HG03095 (cell line): ENCODE data around the gene KRTAP1-4.
"Not testable (repeated sequence)": the region's sequence is repeated elsewhere in the genome, so short reads cannot be mapped to it uniquely, and the experiment has no call there.

Experiments
- ATAC-seq: cut with Tn5 transposase; IDR thresholded peaks from one replicate; pipeline ENCODE4 v1.9.1; 2021; ENCODE audit warnings: moderate library complexity; ENCODE audit not compliant: unreplicated experiment

KRTAP1-4 gene

DNA sequence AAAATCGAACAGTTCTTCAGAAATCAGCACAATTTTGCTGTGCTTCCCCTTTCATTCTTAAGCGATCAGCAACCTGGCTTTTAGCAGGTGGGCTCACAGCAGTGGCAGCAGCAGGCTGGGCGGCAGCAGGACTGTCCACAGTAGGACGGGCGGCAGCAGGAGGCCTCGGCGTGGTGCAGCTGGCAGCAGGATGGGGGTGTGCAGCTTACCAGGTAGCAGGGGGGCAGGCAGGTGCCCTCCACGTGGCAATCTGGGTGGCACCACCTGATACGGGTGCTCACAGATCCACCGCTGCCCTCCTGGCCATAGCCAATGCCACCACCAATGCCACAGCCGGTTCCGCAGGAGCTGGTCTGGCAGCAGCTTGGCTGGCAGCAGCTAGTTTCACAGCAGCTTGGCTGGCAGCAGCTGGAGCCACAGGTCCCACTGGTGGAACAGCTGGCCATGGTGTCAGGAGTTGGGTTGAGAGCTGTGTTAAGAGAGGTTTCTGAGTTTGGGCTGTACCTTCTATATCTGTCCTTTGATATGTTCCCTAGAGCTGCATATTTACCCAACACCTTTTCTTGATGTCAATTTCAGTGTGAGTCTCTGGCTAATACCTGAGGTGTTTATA lies at the start of gene KRTAP1-4:
KRTAP1-4 (minus strand) TSS at position 563 of the 613 bp plus-strand sequence; CDS start at position 446, 117 bp downstream.
- ATAC-seq, result no peak

GRCh38 chr17:41076788-41077187 lies 46.8 kb upstream of the KRTAP1-4 start:
- ATAC-seq, result no peak

- ATAC-seq, result no peak
Observed at GRCh38 chr17:41073676-41074075, 43.7 kb upstream of the KRTAP1-4 start.

GRCh38 chr17:41071606-41072360 lies 41.8 kb upstream of the KRTAP1-4 start:
- no peak for ATAC-seq

DNA sequence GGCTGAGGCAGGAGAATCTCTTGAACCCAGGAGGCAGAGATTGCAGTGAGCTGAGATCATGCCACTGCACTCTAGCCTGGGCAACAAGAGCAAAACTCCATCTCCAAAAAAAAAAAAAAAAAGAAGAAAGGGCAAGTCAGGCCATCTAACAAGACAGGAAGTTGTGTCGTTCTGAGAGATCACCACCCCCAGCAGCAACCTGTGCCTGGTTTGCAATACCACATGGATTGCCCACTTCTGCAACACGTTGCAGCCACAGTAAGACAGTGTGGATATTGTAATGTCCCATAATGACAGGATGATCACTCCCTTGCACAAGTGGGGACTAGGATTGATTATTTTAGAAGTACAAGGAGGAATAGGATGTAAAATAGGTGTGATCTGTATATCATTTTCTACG lies 39.0 kb upstream of the KRTAP1-4 start:
- ATAC-seq, result no peak

- ATAC-seq, result no peak
Observed at GRCh38 chr17:41067281-41067680, 37.3 kb upstream of the KRTAP1-4 start.

GRCh38 chr17:41065829-41066624 lies 36.0 kb upstream of the KRTAP1-4 start, which contains the start of gene KRTAP2-4:
KRTAP2-4 (minus strand) TSS chr17:41065879; CDS start chr17:41065845, 34 bp downstream.
- no peak for ATAC-seq

DNA sequence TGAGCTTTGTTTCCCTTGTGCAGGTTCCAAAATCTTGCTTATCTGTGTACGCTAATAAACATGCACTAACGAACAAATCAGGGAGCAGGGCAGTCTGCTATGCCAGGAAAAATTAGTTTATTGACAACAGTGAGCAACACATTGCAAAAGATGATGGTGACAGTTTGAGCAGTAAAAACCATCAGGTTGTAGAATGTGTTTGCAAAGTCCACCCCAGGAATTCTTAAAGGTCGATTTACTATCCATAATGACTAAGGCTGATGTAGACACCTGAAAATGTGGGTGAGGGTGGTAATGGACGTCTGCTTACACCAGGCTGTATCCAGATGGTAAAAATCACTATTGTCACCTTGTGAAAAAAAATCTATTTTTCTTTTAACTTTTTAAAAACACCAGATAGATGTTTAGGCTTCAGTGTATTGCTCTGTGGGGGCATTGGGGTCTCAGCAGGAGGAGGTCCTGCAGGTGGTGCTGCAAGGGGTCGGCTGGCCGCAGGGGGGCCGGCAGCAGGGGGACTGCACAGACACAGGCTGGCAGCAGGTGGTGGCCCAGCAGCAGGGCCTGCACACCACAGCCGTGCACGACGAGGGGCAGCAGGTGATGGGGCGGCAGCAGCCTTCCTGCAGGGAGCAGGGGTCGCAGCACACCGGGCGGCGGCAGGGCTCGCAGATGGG lies 35.2 kb upstream of the KRTAP1-4 start:
- not testable (repeated sequence) for ATAC-seq

GRCh38 chr17:41064301-41064700 lies 34.3 kb upstream of the KRTAP1-4 start:
- ATAC-seq, result no peak

DNA sequence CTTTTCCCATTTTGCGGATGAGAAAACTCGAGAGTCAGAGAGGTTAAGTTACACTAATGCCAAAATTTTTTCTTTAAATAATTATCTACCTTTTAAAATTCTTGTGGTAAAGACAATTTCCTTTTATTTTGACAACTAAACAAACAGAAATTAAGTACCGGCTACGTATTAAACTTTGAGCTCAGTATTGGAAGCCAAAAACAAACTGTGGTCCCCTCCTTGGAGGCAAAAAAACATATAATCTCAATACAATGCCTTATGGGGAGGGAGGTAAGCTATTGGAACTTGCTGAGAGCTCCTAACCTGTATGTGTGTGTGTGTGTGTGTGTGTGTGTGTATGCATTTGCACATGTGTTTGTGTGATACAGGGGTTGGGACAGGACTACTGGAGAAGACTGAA lies 33.5 kb upstream of the KRTAP1-4 start:
- ATAC-seq, result no peak

GRCh38 chr17:41061964-41062363 lies 32.0 kb upstream of the KRTAP1-4 start:
- ATAC-seq, result no peak

GRCh38 chr17:41060052-41060604 lies 30.1 kb upstream of the KRTAP1-4 start, which contains the start of gene KRTAP2-3:
KRTAP2-3 (minus strand) TSS chr17:41060114; CDS start chr17:41060050, 64 bp downstream.
- no peak for ATAC-seq

DNA sequence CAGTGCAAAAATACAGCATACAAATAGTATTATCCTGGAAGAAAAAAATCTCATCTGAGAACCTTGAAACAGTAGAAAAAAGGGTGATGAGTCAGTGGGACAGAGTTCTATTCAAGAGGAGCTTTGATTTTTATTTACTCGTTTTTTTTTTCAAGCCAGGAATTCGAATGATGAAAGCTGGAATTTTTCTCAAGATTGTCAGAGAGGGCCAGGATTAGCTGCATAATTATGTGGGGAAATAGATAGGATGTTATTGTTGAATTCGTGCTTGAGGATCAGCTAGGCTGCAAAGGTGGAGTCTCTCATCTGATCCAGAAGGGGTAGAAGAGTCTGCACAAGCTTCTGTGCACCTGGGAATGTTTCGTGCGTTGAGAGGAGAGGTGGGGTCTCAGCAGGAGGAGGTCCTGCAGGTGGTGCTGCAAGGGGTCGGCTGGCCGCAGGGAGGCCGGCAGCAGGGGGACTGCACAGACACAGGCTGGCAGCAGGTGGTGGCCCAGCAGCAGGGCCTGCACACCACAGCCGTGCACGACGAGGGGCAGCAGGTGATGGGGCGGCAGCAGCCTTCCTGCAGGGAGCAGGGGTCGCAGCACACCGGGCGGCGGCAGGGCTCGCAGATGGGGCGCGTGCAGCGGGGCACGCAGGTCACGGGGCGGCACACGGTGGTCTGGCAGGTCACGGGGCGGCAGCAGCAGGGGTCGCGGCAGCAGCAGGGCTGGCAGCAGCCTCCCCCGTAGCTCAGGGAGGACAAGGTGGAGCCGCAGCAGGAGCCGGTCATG lies 29.5 kb upstream of the KRTAP1-4 start:
- ATAC-seq, result not testable (repeated sequence)

GRCh38 chr17:41058741-41059140 lies 28.7 kb upstream of the KRTAP1-4 start:
- no peak for ATAC-seq

DNA sequence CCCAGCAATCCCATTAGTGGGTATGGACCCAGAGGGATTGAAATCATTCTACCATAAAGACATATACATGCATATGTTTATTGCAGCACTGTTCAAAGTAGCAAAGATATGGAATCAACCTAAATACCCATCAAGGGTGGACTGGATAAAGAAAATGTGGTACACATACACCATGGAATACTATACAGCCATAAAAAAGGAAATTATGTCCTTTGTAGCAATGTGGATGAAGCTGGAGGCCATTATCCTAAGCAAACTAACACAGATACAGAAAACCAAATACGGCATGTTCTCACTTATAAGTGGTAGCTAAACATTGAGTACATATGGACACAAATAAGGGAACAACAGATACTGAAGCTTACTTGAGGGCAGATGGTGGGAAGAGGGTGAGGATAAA lies 27.6 kb upstream of the KRTAP1-4 start:
- ATAC-seq, result no peak

GRCh38 chr17:41055130-41055529 lies 25.1 kb upstream of the KRTAP1-4 start, which contains the start of gene KRTAP2-2:
KRTAP2-2 (minus strand) TSS chr17:41055230; CDS start chr17:41055211, 19 bp downstream.
- ATAC-seq, result not testable (repeated sequence)

- not testable (repeated sequence) for ATAC-seq
Observed at GRCh38 chr17:41054556-41054955, 24.6 kb upstream of the KRTAP1-4 start.

- ATAC-seq, result no peak
Observed at GRCh38 chr17:41054025-41054424, 24.0 kb upstream of the KRTAP1-4 start.

DNA sequence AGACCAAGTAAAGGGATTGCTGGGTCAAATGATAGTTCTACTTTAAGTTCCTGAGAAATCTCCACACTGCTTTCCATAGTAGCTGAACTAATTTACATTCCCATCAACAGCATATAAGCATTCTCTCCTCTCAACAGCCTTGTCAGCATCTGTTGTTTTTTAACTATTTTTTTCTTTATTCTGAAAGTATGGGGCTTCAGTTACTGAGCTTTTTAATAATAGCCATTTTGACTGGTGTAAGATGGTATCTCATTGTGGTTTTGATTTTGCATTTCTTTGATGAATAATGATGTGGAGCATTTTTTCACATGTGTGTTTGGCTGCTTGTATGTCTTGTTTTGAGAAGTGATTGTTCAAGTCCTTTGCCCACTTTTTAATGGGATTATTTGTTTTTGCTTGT lies 22.6 kb upstream of the KRTAP1-4 start:
- ATAC-seq, result no peak

GRCh38 chr17:41049110-41049509 lies 19.1 kb upstream of the KRTAP1-4 start:
- no peak for ATAC-seq
